IMR-90 (cell line): Measurements from ENCODE around the gene ACE.

Experiments
- CEBPB ChIP-seq: IDR thresholded peaks from 2 replicates; pipeline ENCODE4 v1.6.1; 2012; ENCODE audit warnings: low read depth, low read length, improper control_type of control experiment
- CTCF ChIP-seq: conservative IDR thresholded peaks from 2 replicates; pipeline ENCODE4 v1.5.1; 2012; ENCODE audit warnings: mild to moderate bottlenecking, low read depth, low read length, improper control_type of control experiment
- MAFK ChIP-seq: IDR thresholded peaks from 2 replicates; pipeline ENCODE4 v1.6.1; 2012; ENCODE audit warnings: low read depth, low read length, improper control_type of control experiment
- MAZ ChIP-seq: IDR thresholded peaks from 2 replicates; pipeline ENCODE4 v1.6.1; 2012; ENCODE audit warnings: low read depth, mild to moderate bottlenecking, low read length, improper control_type of control experiment, moderate library complexity, borderline replicate concordance
- MXI1 ChIP-seq: IDR thresholded peaks from 2 replicates; pipeline ENCODE4 v1.6.1; 2012; ENCODE audit warnings: low read depth, mild to moderate bottlenecking, low read length, moderate library complexity, borderline replicate concordance
- POLR2A ChIP-seq: IDR thresholded peaks from 2 replicates; pipeline ENCODE4 v1.6.1; 2012; ENCODE audit warnings: mild to moderate bottlenecking, low read depth, low read length
- RFX5 ChIP-seq: IDR thresholded peaks from 2 replicates; pipeline ENCODE4 v1.8.0; 2012; ENCODE audit warnings: low read depth, mild to moderate bottlenecking, low read length, moderate library complexity
- SMC3 ChIP-seq: fragments of 150-350 bp; IDR thresholded peaks from 2 replicates; pipeline ENCODE4 v1.6.1; 2016; ENCODE audit warnings: low read depth, mild to moderate bottlenecking, antibody characterized with exemption, low read length, moderate library complexity

GRCh38 chr17:63491413-63491812 lies 14.6 kb downstream of the ACE start:
- no peak for TF ChIP-seq CTCF
- no peak for TF ChIP-seq SMC3
- no peak for TF ChIP-seq CEBPB
- TF ChIP-seq POLR2A: no peak
- TF ChIP-seq RFX5: no peak
- no peak for TF ChIP-seq MAFK
- no peak for TF ChIP-seq MAZ
- no peak for TF ChIP-seq MXI1
